Fibroblast of mammary gland (primary cell): ENCODE data around the gene FUT8.
A peak's percentile ranks its signal among the peaks of the same experiment; 100 is the strongest.

Experiments used
- DNase-seq: peaks from one replicate; pipeline ENCODE4 v3.0.0-alpha.2; 2010; ENCODE audit warnings: low read depth
- H3K4me3 ChIP-seq: 2 replicates; pipeline ENCODE4 v1.5.1; 2011; ENCODE audit warnings: low read depth, mild to moderate bottlenecking, low read length, moderate library complexity; ENCODE audit not compliant: control insufficient read depth
- TF ChIP-seq, protein P1 (sequence below): conservative IDR thresholded peaks from 2 replicates; pipeline ENCODE4 v1.5.1; 2011; ENCODE audit warnings: low read depth, low read length, inconsistent platforms; ENCODE audit not compliant: control insufficient read depth, insufficient read depth

The FUT8 gene

GRCh38 chr14:65413739-65414045 is 1.2 kb downstream of the FUT8 start:
- DNase-seq = no peak
- peak overlapping the region; percentile 80 for H3K4me3 ChIP-seq
- TF ChIP-seq, protein P1, sequence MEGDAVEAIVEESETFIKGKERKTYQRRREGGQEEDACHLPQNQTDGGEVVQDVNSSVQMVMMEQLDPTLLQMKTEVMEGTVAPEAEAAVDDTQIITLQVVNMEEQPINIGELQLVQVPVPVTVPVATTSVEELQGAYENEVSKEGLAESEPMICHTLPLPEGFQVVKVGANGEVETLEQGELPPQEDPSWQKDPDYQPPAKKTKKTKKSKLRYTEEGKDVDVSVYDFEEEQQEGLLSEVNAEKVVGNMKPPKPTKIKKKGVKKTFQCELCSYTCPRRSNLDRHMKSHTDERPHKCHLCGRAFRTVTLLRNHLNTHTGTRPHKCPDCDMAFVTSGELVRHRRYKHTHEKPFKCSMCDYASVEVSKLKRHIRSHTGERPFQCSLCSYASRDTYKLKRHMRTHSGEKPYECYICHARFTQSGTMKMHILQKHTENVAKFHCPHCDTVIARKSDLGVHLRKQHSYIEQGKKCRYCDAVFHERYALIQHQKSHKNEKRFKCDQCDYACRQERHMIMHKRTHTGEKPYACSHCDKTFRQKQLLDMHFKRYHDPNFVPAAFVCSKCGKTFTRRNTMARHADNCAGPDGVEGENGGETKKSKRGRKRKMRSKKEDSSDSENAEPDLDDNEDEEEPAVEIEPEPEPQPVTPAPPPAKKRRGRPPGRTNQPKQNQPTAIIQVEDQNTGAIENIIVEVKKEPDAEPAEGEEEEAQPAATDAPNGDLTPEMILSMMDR = no peak

GRCh38 chr14:65414961-65415589 is 2.5 kb downstream of the FUT8 start:
- DNase-seq = peak; percentile 65
- peak overlapping the region; percentile 80 for H3K4me3 ChIP-seq
- TF ChIP-seq, protein P1 = peak; percentile 51

GRCh38 chr14:65415613-65416012 is 3.1 kb downstream of the FUT8 start:
- no peak for DNase-seq
- H3K4me3 ChIP-seq = no peak overlapping the region
- TF ChIP-seq, protein P1 = no peak

DNA sequence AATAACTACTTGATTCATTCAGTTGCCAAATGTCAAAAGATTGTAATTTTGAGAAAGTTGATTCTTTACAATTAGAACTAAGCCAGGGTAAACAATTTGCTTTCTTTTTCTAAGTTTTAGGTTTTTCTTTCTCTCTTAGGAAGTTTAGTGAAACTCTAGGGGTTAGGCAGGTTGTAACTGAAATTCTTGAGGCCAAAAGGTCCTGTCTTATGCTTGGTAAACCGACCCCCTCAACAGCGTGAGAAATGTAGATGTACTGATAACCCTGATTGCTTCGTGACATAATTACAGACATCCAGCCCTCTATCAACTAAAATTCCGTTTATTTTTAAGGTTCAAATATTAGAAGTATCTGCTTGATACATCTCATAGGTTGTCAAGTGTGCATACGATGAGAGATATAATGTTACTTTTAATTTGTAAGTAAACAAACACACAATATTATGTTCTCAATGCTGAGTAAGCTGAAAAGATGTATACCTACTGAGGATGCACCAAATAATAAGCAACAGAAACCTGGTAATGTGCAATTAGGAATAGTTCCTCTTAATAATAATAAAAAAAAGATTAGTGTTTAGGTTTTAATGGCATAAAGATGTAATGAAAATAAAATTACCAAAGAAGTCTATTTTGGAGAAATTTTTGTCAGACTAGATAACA is 7.2 kb downstream of the FUT8 start:
- no peak for DNase-seq
- H3K4me3 ChIP-seq = no peak overlapping the region
- TF ChIP-seq, protein P1 = no peak

DNA sequence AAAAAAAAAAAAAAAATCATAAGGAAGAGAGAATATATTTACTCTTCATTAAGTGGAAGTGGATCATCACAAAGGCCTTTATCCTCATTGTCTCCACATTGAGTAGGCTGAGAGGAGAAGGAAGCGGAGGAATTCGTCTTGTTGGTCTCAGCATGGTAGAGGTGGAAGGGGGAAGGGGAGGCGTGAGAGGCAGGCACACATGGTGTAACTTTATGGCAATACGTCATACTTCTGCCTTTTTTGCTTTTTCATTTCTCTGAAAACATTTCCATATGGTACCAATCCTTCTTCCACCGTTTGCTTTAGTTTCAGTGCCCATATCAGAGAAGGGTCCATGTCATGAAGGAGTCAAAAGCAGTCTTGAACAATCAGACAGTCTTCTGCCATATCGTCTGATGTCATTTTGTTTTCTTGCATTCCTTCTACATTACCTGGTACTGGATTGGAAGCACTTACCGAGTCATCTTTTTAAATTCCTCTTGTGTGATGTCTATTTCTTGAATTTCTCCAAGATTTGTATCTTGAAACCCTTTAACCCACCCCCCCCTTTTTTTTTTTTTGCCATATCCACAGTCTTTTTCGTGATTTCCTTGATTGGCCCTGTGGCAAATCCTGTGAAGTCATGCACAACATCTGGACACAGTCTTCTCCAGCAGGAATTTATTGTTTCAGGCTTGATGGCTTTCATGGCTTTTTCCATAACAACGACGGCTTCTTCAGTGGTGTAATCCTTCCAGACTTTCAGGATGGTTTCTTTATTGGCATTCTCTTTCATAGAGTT is 8.9 kb downstream of the FUT8 start:
- TF ChIP-seq, protein P1 = no peak
- H3K4me3 ChIP-seq = no peak overlapping the region
- DNase-seq = peak; percentile 83

- no peak for DNase-seq
- TF ChIP-seq, protein P1 = no peak
- no peak overlapping the region for H3K4me3 ChIP-seq
These were observed 9.7 kb downstream of the FUT8 start for GRCh38 chr14:65422088-65422834.
